Vagina (tissue), 2 donors: ENCODE data around the gene FCMR.

ENCODE experiments used
- POLR2A ChIP-seq, 2 donors: fragments of 450-650 bp; IDR thresholded peaks; one replicate each; pipeline ENCODE4 v1.6.1; 2017; ENCODE audit warnings: antibody characterized with exemption in 2 of 2, mild to moderate bottlenecking in 2 of 2, moderate library complexity in 2 of 2
- POLR2AphosphoS5 ChIP-seq, 2 donors: sonication (generic); formaldehyde crosslinking; IDR thresholded peaks; one replicate each; pipeline ENCODE4 v1.9.0; 2017; ENCODE audit warnings: antibody characterized with exemption in 2 of 2, mild to moderate bottlenecking in 2 of 2, low read depth in 1 of 2; ENCODE audit not compliant: insufficient read depth in 1 of 2
- TF ChIP-seq, protein P1 (sequence below), 3 experiments: fragments of 450-650 bp in 2 of 3; fragments of 200-600 bp in 1 of 3; sonication (generic) in 1 of 3; IDR thresholded peaks; one replicate each; pipeline ENCODE4 v1.5.1; 2017 to 2019; ENCODE audit warnings: antibody characterized with exemption in 3 of 3, mild to moderate bottlenecking in 2 of 3, moderate library complexity in 2 of 3

DNA sequence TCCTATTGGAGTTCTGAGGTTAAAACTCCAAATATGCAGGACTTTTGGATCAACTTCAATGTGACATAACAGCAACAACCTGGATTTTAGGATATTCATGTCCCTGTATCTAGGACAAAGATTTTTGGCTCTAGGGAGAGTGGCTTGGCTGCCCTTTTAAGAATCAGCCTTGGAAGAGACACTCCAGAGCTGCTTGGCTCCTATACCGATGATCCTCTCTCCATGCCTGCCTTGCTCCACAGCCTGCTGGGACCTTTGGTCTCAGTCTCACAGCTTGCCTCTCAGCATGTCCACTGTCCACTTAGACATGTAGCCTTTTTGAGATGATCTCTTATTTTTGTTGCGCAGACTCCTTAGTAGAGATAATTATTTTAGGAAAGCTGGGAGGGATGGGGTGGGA is 4.5 kb upstream of the FCMR start:
- TF ChIP-seq, protein P1, sequence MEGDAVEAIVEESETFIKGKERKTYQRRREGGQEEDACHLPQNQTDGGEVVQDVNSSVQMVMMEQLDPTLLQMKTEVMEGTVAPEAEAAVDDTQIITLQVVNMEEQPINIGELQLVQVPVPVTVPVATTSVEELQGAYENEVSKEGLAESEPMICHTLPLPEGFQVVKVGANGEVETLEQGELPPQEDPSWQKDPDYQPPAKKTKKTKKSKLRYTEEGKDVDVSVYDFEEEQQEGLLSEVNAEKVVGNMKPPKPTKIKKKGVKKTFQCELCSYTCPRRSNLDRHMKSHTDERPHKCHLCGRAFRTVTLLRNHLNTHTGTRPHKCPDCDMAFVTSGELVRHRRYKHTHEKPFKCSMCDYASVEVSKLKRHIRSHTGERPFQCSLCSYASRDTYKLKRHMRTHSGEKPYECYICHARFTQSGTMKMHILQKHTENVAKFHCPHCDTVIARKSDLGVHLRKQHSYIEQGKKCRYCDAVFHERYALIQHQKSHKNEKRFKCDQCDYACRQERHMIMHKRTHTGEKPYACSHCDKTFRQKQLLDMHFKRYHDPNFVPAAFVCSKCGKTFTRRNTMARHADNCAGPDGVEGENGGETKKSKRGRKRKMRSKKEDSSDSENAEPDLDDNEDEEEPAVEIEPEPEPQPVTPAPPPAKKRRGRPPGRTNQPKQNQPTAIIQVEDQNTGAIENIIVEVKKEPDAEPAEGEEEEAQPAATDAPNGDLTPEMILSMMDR (IDR thresholded peaks at IDR 0.05): no peak
- TF ChIP-seq POLR2A (IDR thresholded peaks at IDR 0.05): no peak
- no peak for TF ChIP-seq POLR2AphosphoS5 (IDR thresholded peaks at IDR 0.05; ENCODE audit: insufficient read depth in 1 of 2, low read depth in 1 of 2)
